HepG2 (cell line): ENCODE results near the gene WIPF3. TPM values are rescaled to one million over a fixed set of nuclear protein-coding genes. Genes with fewer than 3 reads are reported as not detected.

Source experiments
- ATAC-seq: fragments of 200-7000 bp; cut with Tn5 transposase; 3 replicates; pipeline ENCODE4 v1.9.1; 2020; ENCODE audit warnings: mild to moderate bottlenecking, moderate library complexity
- BruUV-seq: library from RNA; stranded (reverse); fragments of 400-500 nt; replicated peaks from 2 replicates; lab custom pipeline; 2021; lab: Mats Ljungman, UMichigan
- CTCF ChIA-PET: fragments of 300-600 bp; formaldehyde crosslinking; extraction: SDS; loops from one replicate; lab custom pipeline; 2021; ENCODE audit warnings: low total read pairs, inconsistent platforms, low intra/inter-chr PET ratio; lab: Yijun Ruan, JAX
- POLR2A ChIA-PET: fragments of 350-600 bp; sonication (Branson Sonifier 250); formaldehyde crosslinking; loops from one replicate; lab custom pipeline; 2020; ENCODE audit warnings: antibody characterized with exemption, inconsistent platforms; lab: Yijun Ruan, JAX
- DNase-seq: peaks from one replicate; pipeline ENCODE4 v3.0.0-alpha.2; 2015; ENCODE audit warnings: low spot score
- FAIRE-seq: peaks from 3 replicates; lab custom pipeline; 2011; peaks lifted over from hg19 to GRCh38; lab: Jason Lieb, UNC
- H2AFZ ChIP-seq: one replicate; pipeline ENCODE4 v1.6.1; 2011; ENCODE audit warnings: low read length, inconsistent platforms
- H3K27ac ChIP-seq: fragments of 300-600 bp; 3 replicates; pipeline ENCODE4 v1.8.0; 2011; ENCODE audit warnings: mixed run types, mild to moderate bottlenecking, mixed read lengths, low read length, inconsistent platforms; ENCODE audit not compliant: insufficient read depth; ENCODE audit errors: extremely low read length
- H3K27me3 ChIP-seq, 2 experiments: fragments of 200-600 bp in 1 of 2; 2 replicates in 1 of 2; 3 replicates in 1 of 2; pipeline versions ENCODE4 v1.6.0 to v1.8.0; 2011; ENCODE audit warnings: low read length in 2 of 2, mild to moderate bottlenecking in 2 of 2, moderate library complexity in 2 of 2, inconsistent platforms in 1 of 2; ENCODE audit not compliant: insufficient read depth in 2 of 2, control insufficient read depth in 1 of 2
- H3K36me3 ChIP-seq, 2 experiments: fragments of 200-600 bp in 1 of 2; replicated peaks in 1 of 2; 2 replicates in 1 of 2; 3 replicates in 1 of 2; pipeline versions ENCODE4 v1.5.1 to v1.8.0; 2011; ENCODE audit warnings: low read length in 2 of 2, inconsistent platforms in 1 of 2; ENCODE audit not compliant: insufficient read depth in 2 of 2, control insufficient read depth in 1 of 2
- H3K4me1 ChIP-seq: 2 replicates; pipeline ENCODE4 v1.5.1; 2012; ENCODE audit warnings: low read length, inconsistent platforms; ENCODE audit not compliant: insufficient read depth
- H3K4me2 ChIP-seq: 2 replicates; pipeline ENCODE4 v1.6.0; 2011; ENCODE audit warnings: low read depth, low read length, inconsistent platforms
- H3K4me3 ChIP-seq, 3 experiments: fragments of 200-600 bp in 1 of 3; sonication (generic), shearing (Covaris generic) in 1 of 3; replicated peaks in 1 of 3; 2 replicates each; pipeline ENCODE4 v1.5.1; 2011 to 2016; ENCODE audit warnings: low read length in 3 of 3, inconsistent platforms in 2 of 3, low read depth in 2 of 3, mild to moderate bottlenecking in 2 of 3, control low read depth in 1 of 3, mixed read lengths in 1 of 3; ENCODE audit not compliant: insufficient read depth in 1 of 3
- H3K79me2 ChIP-seq: one replicate; pipeline ENCODE4 v1.6.1; 2011; ENCODE audit warnings: low read length, inconsistent platforms; ENCODE audit not compliant: insufficient read depth
- H3K9ac ChIP-seq: 2 replicates; pipeline ENCODE4 v1.6.0; 2011; ENCODE audit warnings: mild to moderate bottlenecking, low read depth, low read length, inconsistent platforms; ENCODE audit not compliant: insufficient read depth
- H3K9me3 ChIP-seq: 2 replicates; pipeline ENCODE4 v1.5.1; 2012; ENCODE audit warnings: mild to moderate bottlenecking, low read length
- H4K20me1 ChIP-seq: 2 replicates; pipeline ENCODE4 v1.6.0; 2011; ENCODE audit warnings: inconsistent platforms, mild to moderate bottlenecking, low read length, moderate library complexity; ENCODE audit not compliant: insufficient read depth
- HES4 ChIP-seq: sonication (generic); formaldehyde crosslinking; IDR thresholded peaks from 2 replicates; pipeline ENCODE4 v1.9.0; 2021; ENCODE audit warnings: mild to moderate bottlenecking, missing genetic modification reagents, borderline replicate concordance
- JUNB ChIP-seq: sonication (generic); formaldehyde crosslinking; IDR thresholded peaks from 2 replicates; pipeline ENCODE4 v1.8.0; 2022; ENCODE audit warnings: missing genetic modification reagents, mild to moderate bottlenecking, borderline replicate concordance
- KLF9 ChIP-seq: IDR thresholded peaks from 2 replicates; pipeline ENCODE4 v1.6.1; 2016; ENCODE audit warnings: low read depth
- MATR3 ChIP-seq: sonication (generic); formaldehyde crosslinking; IDR thresholded peaks from 2 replicates; pipeline ENCODE4 v1.4.0; 2020; ENCODE audit warnings: missing genetic modification reagents
- NRL ChIP-seq: sonication (generic); formaldehyde crosslinking; IDR thresholded peaks from 2 replicates; pipeline ENCODE4 v1.5.0; 2020; ENCODE audit warnings: missing genetic modification reagents, mild to moderate bottlenecking, moderate library complexity, borderline replicate concordance
- POLR2AphosphoS2 ChIP-seq: IDR thresholded peaks from 2 replicates; pipeline ENCODE4 v1.6.1; 2011; ENCODE audit warnings: low read depth, low read length, improper control_type of control experiment
- RFXAP ChIP-seq: sonication (generic); formaldehyde crosslinking; IDR thresholded peaks from 2 replicates; pipeline ENCODE4 v1.4.0; 2020; ENCODE audit warnings: missing genetic modification reagents, borderline replicate concordance
- ZNF432 ChIP-seq: sonication (generic); formaldehyde crosslinking; IDR thresholded peaks from 2 replicates; pipeline ENCODE4 v1.5.0; 2020; ENCODE audit warnings: missing genetic modification reagents, mild to moderate bottlenecking, borderline replicate concordance
- ZNF510 ChIP-seq: sonication (generic); formaldehyde crosslinking; IDR thresholded peaks from 2 replicates; pipeline ENCODE4 v1.4.0; 2020; ENCODE audit warnings: low read depth, mild to moderate bottlenecking, missing genetic modification reagents
- WGBS: methylation state at CpG from one replicate; pipeline ENCODE4 v1.1.6; 2017; ENCODE audit warnings: low lambda C conversion rate; 5-methylcytosine and 5-hydroxymethylcytosine counted together
- in situ Hi-C: cut with HindIII; loops from 2 replicates; pipeline ENCODE4 v1.10.0; 2017; ENCODE audit warnings: low pct_unique_long_range_greater_than_20kb; ENCODE audit not compliant: extremely low pct_ligation_motif_present
- intact Hi-C: fragments of 100-400 bp; cut with micrococcal nuclease; formaldehyde crosslinking; loops from one replicate; pipeline ENCODE4 v1.10.0; 2022; ENCODE audit not compliant: unreplicated experiment
- polyA plus RNA-seq, 8 experiments: library from polyadenylated mRNA; depleted of rRNA in 3 of 8; stranded (reverse) in 7 of 8; unstranded in 1 of 8; fragments of >200 nt; fragmentation: Illumina TruSeq in 4 of 8; extraction: Trizol in 4 of 8; gene quantifications; 2 replicates each; pipeline versions ENCODE4 v1.2.1 to v1.2.3, GENCODE V29; 2011 to 2016; ENCODE audit warnings: low read depth in 4 of 8, missing spikeins in 1 of 8, mixed read lengths in 1 of 8; ENCODE audit not compliant: insufficient read depth in 1 of 8
- total RNA-seq, 5 experiments: library from RNA; depleted of rRNA; stranded (reverse); fragments of >200 nt; fragmentation: Illumina TruSeq; extraction: Trizol; gene quantifications; 2 replicates each; pipeline ENCODE4 v1.2.3, GENCODE V29; 2016; ENCODE audit warnings: low read depth in 1 of 5
- TF ChIP-seq, protein P1 (sequence below): IDR thresholded peaks from 2 replicates; pipeline ENCODE4 v1.6.1; 2016; ENCODE audit warnings: low read depth, borderline replicate concordance

WIPF3 gene
- total and polyA plus RNA-seq, 2 of the 13 experiments (the other 11 are each of a cell fraction or from before 2014, with no cell fraction given) = 0.03 TPM; not detected in 1

- BruUV-seq = no TSS peak
Measured at GRCh38 chr7:29847916-29848315, 41.6 kb downstream of the WIPF3 start.

GRCh38 chr7:29848941-29849340 is 42.6 kb downstream of the WIPF3 start:
- peaks cover 3 to 48% of the 10 kb centered on the region in 2 experiments; a peak in 4 of 5 replicates for H3K27me3 ChIP-seq
- ATAC-seq = no peak
- no peak for FAIRE-seq
- no peaks in the 10 kb centered on the region for H3K79me2 ChIP-seq
- intact Hi-C loops = no loop called here
- no peak overlapping the region for H2AFZ ChIP-seq
- no peak overlapping the region for H3K4me3 ChIP-seq
- H3K4me2 ChIP-seq = no peak overlapping the region
- H3K27ac ChIP-seq = no peak overlapping the region
- no peaks in the 10 kb centered on the region for H3K4me1 ChIP-seq
- no peak for DNase-seq
- H3K36me3 ChIP-seq = no peaks in the 10 kb centered on the region
- in situ Hi-C loops = no loop called here
- ChIA-PET CTCF (no interaction called here), POLR2A (no interaction called here)
- no peaks in the 10 kb centered on the region for H3K9me3 ChIP-seq
- BruUV-seq = no TSS peak
- no peak overlapping the region for H3K9ac ChIP-seq
- H4K20me1 ChIP-seq = no peaks in the 10 kb centered on the region
- TF ChIP-seq MATR3 (no peak), NRL (CRISPR knock-in tag) (no peak), HES4 (CRISPR knock-in tag) (no peak), ZNF432 (CRISPR knock-in tag) (no peak), RFXAP (CRISPR knock-in tag) (no peak), KLF9 (CRISPR knock-in tag) (no peak)
- TF ChIP-seq, protein P1, sequence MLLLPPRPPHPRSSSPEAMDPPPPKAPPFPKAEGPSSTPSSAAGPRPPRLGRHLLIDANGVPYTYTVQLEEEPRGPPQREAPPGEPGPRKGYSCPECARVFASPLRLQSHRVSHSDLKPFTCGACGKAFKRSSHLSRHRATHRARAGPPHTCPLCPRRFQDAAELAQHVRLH (CRISPR knock-in tag) = no peak
- 1% methylated on average over 3 of the region's 3 CpGs for WGBS

More at GRCh38 chr7:29847916-29848315, 41.6 kb downstream of the WIPF3 start:
- Histone ChIP-seq H4K20me1 (no peaks in the 10 kb centered on the region), H2AFZ (no peak overlapping the region), H3K4me1 (no peaks in the 10 kb centered on the region), H3K27ac (no peak overlapping the region), H3K27me3 (peaks cover 2 to 55% of the 10 kb centered on the region in 2 experiments; a peak in 4 of 5 replicates), H3K9ac (no peak overlapping the region), H3K4me2 (no peak overlapping the region), H3K79me2 (no peaks in the 10 kb centered on the region), H3K9me3 (no peaks in the 10 kb centered on the region), H3K36me3 (no peaks in the 10 kb centered on the region), H3K4me3 (no peak overlapping the region)
- no CpG with 5 or more reads among the region's 3 CpGs for WGBS
- no peak for DNase-seq
- ATAC-seq = no peak
- TF ChIP-seq ZNF510 (CRISPR knock-in tag) = no peak
- TF ChIP-seq JUNB (CRISPR knock-in tag) = no peak
- no peak for TF ChIP-seq POLR2AphosphoS2
- ChIA-PET POLR2A (no interaction called here), CTCF (no interaction called here)
- in situ Hi-C loops (no loop called here), intact Hi-C loops (no loop called here)
- no peak for FAIRE-seq
